ENCODE results near the gene INPP5A.
"Not testable (repeated sequence)": the region's sequence is repeated elsewhere in the genome, so short reads cannot be mapped to it uniquely, and the experiment has no call there.

The INPP5A gene

DNA sequence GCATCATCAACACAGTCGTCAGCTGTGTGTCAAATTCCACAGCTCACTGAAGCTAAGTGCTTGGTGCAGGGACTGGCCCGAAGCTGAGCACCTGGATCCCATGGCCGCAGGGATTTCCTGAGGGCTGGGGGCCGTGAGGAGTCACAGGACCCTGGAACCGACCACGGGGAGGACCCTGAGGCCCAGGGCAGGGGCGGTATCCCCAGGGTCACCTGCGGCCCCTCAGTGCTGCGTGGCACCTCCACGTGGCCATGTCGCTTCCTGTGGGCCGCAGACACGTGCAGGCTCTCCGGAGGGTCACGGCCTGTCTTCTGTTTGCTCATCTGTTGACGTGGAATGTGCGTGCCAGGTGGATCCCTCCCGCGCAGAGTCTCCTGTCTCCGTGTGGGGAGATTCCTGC is 194.9 kb downstream of the INPP5A start:
- DNase-seq: no peak

DNA sequence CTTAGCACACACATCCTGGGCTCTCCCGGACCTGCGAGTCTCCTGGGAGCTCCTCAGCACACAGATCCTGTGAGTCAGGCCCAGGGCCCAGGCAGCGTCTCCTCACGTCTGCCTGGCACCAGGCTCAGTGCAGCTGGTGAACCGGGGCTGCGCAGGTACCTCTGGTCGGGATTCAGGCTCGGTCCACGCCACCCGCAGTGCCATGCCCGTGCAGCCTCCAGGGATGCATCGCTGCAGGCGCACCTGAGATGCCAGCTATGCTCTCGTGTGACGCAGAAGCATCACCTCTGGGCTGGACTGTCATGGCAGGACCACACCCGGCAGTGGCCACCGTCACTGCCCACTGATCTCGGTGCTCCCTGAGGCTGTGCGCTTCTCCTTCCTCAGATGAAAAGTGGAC is 196.3 kb downstream of the INPP5A start:
- DNase-seq: no peak

DNA sequence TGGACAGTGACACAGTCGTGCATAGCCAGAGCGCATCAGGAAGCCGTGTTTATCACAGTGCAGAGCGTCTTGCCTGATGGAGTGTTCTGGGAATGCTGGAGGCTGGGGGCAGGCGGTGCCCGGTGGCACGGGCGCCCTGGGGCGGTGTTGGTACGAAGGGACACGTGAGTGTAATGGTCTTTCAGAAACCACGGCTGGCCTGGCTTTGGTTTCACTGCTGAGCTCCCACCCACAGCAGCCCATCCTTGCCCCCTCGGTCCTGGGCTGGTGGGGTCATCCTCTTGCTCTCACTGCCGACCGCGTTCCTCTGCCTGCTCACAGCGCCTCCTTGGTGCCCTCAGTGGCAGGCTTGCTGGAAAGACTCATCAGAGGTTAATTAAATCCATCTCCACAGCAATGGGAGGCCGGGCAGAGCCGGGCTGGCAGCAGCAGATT is 197.8 kb downstream of the INPP5A start:
- no peak for DNase-seq

DNA sequence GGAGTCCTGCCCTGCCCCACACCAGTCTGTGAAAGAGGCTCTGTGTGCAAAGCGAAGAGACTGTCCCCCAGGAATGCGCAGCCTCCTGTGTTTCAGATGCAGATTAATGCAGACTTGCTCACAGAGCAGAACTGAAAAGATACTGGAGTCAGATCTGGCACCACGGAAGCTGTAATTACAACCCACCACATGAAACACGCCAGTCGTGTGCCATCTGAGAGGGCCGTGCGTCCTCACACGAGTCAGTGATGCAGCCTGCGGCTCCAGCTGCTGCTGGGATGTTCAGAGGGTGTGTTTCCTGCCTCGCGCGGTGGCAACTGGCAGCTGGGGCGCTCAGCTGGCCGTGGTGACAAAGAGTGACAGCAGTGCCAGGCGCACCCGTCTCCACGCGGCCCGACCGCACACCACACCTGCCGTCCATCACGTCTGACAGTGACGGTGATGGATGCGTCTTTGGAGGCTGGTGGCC is 198.4 kb downstream of the INPP5A start:
- DNase-seq: no peak

DNA sequence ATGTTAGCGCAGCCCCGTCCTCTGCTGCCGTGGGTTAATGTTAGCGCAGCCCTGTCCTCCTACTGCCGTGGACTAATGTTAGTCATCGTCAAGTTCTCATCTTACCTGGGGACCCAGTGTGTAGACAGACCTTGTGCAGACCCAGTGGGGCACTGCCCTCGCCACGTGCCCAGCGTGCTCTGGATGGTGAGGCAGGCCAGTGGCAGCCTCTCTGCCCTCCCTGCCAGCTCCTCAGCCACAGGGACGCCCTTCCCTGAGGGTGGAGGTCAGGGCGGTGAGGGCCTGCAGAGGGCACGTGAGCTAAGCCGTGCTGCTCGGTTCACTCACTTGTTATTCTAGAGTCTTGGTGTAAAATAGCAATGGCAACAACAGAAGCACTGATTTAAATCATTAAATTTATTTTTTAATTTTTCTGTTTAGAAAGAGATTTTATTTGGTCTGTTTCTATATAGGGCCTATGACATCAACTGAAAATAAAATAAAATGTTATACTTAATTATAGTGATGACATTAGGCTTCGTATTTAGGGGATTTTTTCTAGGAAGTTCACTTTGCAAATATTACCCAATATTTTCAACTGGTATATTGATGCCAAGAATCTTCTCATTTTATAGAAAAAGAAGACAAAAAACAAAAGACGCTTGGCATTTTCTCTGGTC is 199.9 kb downstream of the INPP5A start:
- no peak for DNase-seq

DNA sequence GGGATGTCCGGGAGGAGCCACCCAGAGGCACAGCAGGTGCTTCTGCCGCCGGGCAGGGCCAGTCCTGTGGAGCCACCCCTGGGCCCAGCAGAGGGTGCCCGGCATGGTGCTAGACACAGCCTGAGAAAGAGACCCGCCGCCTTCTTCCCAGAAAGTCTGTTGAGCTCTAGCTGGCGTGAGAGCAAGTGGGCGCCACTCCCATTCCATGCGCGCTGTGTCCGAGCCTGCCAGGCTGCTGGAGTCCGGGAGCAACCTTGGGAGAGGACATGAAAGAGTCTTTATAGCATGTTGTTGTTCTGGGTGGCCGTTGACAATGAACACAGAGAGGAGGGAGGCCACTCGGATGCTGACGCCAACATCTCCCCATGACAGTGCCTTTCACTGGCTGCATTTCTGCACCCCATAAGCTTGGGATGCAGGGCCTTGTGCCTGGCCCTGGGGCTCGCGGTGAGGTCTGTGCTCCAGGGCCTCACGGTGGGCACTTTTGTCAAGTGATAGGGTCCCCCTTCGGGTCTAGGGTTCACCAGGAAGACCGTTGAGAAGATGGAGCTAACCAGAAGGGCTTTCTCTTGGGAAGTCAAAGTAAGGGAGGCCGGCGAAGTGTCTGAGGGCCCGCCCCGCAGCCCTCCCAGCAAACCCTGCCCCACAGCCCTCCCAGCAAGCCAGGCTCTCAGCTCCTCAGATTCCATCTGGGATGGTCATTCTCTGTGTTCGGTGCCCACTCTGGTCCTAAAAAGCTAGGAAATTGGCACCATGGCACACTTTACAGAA is 201.1 kb downstream of the INPP5A start:
- DNase-seq: no peak

DNA sequence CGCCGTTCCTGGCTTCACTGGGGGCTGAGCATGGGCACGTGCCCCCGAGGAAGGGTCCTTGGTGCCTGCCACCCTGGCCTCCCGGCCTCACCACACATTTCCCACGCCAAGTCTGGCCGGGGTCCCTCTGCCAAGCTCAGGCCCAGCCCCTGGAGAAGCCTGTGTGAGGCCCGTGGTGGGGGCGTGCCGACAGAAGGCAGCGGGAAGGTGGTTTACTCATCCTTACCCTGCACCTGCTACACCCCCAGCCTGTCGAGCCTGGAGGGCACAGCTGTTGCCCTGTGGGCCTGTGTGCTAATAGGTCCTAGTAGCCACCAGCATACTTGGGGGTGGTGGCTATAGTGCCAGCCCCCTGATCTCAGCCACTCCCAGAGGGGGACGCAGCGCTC is 201.6 kb downstream of the INPP5A start:
- DNase-seq: no peak

DNA sequence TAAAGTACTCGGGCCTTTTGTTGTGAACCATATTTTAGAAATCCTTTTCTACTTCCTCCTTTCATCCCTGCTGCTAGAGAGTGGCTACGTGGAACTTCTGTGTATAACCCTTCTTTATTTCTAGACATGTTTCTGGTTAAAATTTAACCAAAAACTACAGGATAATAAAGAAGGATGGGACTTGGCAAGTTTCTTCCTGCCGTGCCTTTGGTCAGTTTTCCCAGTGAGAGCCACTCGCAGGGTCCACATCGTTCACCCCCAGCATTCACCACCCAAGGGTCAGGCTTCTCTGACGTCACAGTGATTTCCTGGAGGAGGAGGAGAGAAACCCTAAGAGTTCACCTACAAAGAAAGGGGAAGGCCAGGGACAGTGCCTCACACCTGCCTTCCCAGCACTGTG is 203.0 kb downstream of the INPP5A start:
- no peak for DNase-seq

DNA sequence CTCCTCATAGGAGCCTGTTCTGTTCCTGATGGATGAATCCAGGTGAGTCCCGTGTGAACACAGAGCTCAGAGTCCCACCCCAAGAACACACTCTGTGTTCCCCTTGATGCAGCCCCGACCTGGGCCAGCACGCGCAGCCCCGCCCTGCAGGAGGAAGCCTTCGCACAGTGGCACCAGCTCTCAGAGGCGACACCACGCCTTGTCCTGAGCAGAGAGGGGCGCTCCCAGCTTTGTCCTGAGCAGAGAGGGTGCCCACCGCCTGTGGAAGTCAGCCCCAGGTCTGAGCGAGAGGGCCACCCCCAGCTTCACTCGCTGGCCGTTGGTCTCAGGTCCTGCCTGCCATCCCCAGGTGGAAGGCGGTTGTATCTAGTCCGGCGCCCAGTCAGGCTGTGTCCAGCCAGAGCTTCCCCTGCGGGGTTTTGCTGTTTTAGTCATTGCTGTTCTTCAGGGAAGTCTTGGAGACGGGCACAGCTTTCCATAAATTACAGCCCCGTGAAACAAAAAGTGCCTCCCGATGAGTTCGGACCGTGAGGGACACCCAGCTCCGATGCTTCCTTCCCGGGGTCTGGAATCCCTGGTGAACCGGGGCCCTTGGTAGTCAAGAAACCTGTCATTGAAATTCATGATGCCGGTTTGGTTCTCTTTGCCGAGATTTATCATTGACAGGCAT is 204.7 kb downstream of the INPP5A start:
- no peak for DNase-seq

DNA sequence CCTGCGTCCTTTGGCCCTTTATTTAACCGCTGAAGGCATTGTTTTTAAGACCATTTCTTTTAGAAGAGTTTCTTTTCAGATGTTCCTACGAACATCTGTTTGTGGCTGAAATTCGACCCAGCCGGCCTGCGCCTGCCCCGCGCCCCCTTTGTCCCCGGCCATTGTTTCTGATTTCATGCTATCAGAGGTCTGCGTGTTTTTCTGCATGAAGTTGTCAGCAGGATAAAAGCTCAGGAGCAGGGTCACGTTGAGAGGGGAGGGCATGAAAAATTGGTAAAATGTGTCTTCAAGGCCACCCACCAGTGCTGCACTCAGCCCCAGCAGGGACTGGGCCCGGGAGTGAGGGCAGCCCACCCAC is 205.2 kb downstream of the INPP5A start:
- DNase-seq: no peak

DNA sequence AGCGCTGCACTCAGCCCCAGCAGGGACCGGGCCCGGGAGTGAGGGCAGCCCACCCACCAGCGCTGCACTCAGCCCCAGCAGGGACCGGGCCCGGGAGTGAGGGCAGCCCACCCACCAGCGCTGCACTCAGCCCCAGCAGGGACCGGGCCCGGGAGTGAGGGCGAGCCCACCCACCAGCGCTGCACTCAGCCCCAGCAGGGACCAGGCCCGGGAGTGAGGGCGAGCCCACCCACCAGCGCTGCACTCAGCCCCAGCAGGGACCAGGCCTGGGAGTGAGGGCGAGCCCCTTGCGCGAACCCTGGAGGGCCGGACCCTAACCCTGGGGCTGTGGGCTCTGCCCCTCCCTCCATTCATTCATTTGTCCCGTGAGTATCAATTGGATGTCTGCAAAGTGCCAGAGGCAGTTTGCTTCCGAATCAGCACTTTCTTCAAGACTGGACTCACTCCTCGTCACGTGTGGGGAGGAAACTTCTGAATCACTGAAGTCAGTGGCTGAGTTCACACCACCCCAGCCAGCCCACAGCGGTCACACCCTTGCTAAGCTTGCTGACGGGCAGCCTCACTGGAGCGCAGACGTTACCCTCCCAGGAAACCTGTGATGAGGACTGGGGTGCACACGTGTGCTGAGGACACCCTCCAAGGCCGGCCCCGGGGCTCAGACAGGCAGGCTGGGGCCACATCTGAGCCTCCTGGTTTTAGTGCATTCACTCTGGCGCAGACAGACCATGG is 205.8 kb downstream of the INPP5A start:
- DNase-seq: not testable (repeated sequence)

DNA sequence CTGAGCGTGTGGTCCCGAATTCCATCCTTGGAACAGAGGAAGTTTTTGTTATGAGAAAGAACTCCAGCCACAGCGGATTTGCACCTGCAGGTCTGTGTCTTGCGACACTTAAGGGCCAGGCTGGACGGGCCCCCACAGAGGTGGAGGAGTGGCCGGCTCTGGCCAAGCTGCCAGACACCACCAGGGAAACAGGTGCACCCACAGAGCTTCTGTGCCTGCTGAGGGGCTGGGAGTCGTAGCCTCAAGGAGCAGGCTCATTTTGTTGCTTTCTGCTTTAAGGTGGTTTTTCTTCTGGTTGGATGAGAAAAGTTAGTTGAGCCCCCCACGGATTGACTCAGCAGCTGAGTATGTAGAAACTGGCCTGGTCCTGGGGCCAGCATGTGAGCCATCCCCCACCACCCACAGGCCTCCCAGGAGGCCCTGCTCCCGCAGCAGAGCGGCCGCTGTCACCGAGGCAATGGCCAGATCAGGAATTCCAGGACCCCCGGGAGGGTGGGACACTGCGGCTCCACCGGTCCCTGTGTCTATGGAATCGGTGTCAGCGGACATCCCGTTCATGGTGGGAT is 206.4 kb downstream of the INPP5A start:
- no peak for DNase-seq

DNA sequence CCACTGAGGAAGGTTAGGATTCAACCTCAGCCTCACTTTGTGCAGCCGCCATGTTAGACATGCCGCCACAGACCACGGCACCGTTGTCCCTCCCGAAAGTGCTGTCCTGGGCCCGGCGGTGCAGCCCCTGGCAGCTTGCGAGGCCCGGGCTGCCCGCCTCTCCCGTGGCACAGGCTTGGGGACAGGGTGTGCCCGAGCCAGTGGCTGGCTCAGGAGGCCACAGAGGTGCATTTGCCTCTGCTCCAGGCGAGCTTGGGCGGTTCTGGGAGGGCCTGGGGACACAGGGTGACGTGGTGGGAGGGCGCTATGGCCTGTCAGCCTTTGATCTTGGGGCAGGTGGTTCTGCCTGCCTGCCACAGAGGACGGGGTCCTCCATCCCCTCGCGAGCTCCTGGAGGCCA is 207.3 kb downstream of the INPP5A start:
- no peak for DNase-seq

DNA sequence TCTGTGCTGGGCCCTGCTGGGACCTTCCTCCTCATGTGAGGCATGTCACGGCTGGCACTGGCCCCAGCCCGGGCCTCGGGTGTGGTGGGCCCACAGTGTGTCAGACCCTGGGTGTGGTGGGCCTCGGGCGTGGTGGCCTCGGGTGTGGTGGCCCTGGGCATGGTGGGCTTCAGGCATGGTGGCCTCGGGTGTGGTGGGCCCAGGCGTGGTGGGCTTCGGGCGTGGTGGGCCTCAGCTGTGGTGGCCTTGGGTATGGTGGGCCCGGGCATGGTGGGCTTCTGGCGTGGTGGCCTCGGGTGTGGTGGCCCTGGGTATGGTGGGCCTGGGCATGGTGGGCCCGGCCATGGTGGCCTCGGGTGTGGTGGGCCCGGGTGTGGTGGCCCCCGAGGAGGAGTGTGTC is 207.9 kb downstream of the INPP5A start:
- no peak for DNase-seq

DNA sequence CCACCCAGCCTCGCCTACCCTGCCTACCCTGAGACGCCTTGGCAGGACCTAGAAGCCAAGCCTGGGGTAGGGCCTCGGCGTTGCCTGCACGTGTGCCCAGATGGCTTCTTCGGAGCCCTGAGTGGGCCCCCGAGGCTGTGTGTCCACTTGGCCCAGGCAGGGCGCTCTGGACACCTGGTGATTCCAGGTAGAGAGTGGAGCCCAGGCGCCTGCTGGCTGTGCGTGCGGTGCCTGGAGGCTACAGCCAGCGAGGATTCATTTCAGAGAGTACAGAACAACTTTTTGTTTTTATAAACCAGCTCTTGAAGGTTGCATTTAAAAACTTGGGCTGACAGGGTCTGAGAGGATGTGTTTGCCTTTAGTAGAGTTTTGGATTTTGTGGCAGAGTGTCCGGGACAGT is 208.4 kb downstream of the INPP5A start:
- no peak for DNase-seq

DNA sequence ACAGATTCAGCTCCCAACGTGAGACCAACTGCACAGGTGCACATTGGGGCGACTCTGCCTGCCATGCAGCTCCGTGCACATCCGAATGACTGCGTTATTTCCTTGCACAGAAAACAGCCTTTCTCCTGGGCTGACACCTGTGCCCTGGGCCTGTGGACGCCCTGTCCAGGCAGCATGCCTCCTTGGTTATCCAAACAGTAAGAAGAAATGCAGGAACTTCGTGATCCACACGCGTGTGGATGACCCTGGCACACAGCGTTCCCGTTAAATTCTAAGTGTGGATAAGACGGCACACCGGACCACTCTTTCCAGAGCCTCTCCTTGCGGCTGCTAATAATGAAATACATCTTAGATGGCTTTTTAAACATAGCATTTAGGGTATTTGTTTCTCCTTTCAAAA is 208.8 kb downstream of the INPP5A start:
- no peak for DNase-seq

DNA sequence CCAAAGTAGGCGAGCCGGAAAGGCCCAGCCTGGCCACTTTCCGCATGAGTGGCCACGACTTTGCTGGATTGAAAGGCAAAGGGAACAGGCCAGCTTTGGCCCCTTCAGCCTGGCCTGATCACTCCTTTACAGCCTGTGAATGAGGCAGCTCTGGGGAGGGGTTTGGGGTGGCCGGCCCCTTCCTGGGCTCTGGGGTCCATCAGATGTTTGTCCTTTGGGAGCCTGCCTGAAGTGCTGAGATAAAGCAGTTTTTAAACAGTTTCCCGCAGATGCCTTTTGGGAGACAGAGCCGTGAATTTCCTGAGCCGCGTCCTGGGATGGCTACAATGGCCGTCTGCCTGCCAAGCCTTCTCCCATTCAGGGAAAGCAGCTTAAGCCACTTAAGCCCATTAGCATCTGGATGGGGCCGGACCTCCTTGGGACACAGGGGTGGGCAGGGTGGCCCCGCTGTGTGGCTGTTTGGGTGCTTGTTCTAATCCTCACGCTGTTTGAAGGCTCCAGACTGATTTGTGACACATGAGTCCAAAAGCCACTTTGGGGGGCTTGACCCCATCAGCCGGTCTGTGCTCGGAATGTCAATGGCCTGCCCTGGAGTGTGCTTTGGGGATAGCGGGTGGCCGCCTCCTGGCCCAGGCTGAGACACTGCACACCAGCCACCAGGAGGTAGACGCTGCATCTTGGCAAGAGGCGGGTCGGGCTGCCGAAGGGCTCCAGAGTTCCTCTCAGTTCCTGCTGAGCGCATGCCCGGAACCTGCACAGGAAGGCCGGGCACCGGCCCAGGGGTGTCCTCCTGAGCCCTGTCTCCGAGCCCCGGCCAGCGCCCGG is 209.4 kb downstream of the INPP5A start:
- no peak for DNase-seq

DNA sequence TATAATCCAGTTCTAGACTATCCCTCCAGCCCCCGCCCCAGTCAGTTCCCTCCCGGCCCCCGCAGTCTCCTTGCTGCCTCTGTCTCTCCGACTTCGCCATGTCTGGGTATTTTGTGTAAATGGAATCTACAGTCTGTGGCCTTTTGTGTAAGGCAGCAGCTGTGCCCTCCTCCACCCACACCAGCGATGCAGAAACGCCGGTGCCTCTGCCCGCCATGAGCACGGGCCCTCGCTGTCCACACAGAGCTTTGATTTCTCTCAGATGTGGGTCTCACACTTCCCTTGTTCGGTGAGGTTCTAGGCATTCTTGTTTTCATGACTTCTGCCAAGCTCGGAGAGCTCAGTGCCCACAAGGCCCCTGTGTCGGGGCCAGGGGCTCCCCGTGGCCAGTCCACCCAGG is 210.5 kb downstream of the INPP5A start:
- no peak for DNase-seq

DNA sequence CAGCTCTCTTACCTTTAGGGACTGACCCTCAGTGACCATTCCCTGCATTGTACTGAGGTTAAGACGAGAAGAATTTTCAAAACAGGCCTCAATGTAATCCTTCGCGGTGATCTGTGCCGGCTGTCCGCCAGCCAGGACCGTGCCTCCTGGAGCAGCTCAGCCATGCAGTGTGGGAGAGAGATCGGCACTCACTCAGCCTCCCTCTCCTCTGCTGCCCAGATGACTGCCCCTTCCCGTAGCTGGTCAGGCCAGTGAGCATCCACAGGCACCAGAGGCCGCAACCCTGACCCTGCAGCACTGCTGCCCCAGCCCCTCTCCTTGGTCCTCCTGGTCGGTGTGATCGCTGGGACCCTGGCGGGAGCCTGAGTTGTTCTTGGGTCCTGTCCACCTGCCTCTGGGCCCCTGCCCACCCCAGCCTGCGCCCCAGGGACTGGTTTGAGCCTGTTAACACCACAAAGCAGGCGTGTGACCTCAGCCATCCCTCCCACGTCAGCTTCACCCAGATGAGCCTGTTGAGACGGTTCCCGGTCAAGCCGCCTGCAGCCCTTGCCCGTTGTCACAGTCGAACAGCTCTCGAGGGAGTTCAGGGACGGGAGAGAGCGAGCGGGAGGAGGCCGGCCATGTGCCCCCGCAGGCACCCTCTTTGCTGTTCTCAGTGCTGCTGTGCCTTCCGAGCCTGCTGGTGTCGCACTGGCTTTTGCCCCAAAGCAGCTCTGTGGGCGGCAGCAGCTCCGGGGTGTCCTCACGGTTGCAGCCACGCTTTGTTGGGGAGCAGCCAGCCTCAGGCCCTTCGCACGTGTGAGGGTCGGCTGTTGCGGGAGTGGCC is 211.2 kb downstream of the INPP5A start:
- no peak for DNase-seq

DNA sequence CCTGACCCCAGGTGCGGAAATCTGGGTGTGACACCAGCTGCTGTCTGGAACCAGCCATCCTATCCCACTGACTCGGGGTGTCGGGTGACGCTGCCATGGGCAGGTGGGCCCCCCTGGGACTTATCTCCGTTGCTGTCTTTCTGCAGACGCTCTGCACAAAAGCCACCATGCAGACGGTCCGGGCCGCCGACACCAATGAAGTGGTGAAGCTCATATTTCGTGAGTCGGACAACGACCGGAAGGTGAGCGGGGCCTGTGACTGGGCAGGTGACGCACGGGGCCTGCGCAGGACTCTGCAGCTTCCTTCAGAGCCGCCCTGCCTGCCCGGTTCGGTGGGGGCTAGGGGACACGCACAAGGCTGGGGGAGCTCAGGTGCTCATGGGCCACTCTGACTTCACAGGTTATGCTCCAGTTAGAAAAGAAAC is 211.8 kb downstream of the INPP5A start:
- DNase-seq: no peak

DNA sequence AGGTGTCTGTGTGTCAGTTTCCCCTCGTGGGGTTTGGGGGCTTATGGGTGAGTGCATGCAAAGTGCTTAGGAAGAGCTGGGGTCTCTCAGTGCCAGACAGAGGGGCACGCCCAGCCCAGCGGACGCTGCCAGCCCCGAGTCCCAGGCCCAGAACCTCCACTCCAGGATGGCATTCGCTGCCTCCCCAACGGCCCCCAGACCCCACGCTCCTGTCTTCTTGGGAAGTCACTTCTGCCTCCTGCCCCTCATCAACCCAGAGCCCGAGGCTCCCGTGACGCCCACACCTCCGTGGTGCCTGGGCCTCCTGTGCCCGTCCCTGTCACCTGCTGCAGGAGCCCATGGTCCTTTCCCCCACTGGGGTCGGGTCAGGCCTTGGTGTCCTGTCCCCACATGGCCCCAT is 213.3 kb downstream of the INPP5A start:
- no peak for DNase-seq
